ENCODE results near the gene LRRTM3. TPM values are rescaled to one million over a fixed set of nuclear protein-coding genes. Genes with fewer than 3 reads are reported as not detected.
A peak's percentile ranks its signal among the peaks of the same experiment; 100 is the strongest.

Gene LRRTM3
- total RNA-seq, 1 experiment from 2014 or later, result not detected

GRCh38 chr10:67022099-67022498 lies 96.3 kb downstream of the LRRTM3 start:
- no peak for DNase-seq (ENCODE audit: low spot score)

GRCh38 chr10:67033878-67034277 lies 108.0 kb downstream of the LRRTM3 start:
- no peak for DNase-seq (ENCODE audit: low spot score)

GRCh38 chr10:67036808-67037207 lies 111.0 kb downstream of the LRRTM3 start:
- no peak for DNase-seq (ENCODE audit: low spot score)

DNA sequence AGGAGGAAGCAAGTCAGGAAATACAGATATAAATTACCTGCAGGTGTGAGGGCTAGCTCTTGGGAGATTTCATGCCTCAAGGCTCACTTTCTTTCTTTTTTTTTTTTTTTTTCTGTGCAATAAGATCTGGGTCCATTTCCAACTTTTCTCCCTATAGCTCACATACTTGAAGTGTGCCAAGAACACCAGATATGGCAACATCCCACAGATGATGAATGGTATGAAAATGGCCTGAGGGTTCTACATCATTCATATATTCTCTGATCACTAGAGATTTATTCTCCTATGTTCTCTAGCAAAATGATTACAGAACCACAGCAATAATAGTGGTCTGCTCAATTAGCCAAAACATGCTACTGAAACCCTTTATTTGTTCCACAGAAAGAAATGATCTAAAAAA lies 117.2 kb downstream of the LRRTM3 start:
- no peak for DNase-seq (ENCODE audit: low spot score)

GRCh38 chr10:67045404-67045803 lies 119.6 kb downstream of the LRRTM3 start:
- DNase-seq (ENCODE audit: low spot score), result no peak

DNA sequence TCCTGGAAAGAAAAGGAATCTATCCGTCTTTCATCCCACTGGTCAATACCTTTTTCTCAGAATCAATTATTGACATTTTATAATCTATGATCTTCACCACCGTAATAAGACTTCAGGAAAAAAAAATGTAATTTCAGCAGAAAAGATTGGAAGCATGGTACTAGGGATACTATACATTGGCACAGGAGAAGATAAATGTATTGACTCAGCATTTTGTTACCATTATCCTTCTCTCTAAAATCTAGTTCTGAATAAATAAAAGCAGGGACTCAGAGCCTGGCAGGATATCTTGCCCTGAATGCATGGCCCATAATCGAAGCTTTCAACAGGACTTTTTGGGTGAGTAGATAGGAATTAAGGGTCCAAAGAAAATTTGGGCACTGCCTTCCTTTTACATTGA lies 120.7 kb downstream of the LRRTM3 start:
- no peak for DNase-seq (ENCODE audit: low spot score)

GRCh38 chr10:67049988-67050387 lies 124.2 kb downstream of the LRRTM3 start:
- no peak for DNase-seq (ENCODE audit: low spot score)

DNA sequence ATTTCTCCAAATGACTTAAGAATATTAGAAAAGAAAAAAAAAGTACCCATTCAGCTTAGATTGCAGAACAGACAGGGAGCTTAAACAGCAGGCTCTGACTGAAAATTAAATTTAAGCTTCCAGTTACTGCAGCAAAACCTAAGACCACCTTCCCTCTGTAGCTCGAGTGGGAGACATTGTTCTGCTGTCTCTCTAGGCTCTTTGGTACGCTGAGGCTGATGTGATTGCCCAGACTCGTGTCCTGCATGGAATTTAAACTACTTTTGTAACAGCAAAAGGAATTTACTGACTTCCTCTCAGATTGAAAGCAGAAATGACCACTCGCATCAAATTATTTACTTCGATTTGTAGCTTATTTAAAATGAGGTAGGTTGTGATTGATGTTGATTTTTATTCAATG lies 124.6 kb downstream of the LRRTM3 start:
- DNase-seq (ENCODE audit: low spot score), result no peak

DNA sequence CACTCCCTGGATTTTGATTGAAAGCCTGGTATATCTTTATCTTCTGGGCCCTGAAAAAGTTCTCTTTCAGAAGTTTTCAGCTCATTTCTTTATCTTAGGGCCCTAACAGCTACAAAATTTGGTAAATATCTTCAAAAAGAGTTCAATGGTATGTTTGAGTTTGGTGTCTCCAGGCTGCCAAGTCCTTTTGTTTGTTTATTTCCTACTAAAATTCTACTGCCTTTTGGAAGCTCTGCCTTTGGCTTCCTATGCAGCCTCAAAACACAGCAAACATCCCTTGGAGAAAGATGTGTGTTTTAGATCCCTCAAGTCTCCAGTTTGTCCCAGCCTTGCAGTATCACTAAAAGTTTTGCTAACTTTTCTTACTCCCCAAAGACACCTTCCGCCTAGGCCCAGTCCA lies 146.8 kb downstream of the LRRTM3 start:
- no peak for DNase-seq (ENCODE audit: low spot score)

DNA sequence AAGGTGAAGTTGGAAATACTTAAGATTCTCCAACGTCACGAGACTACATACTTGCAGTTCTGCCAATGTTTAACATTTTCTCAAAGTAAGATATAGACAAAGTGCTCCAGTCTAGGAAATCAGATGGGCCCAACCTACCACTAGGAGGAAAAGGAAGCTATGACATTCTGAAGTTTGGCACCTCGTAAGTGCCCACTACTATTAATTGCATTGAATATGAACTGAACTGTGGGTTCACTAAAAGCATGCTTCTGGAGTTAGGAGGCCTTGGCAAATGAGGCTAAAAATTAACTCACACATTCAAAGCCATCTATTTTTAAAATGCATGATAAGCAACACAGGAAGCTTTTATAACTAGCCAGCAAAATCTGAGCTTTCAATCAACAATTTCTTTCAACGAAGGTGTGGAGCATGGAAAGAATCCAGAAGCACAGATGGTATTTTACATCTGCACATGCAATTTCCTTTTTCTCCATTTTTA lies 149.7 kb downstream of the LRRTM3 start:
- DNase-seq (ENCODE audit: low spot score), result no peak

- no peak for DNase-seq (ENCODE audit: low spot score)
Measured at GRCh38 chr10:67076144-67076543, 150.3 kb downstream of the LRRTM3 start.

GRCh38 chr10:67077376-67077775 lies 151.5 kb downstream of the LRRTM3 start:
- DNase-seq (ENCODE audit: low spot score), result no peak

GRCh38 chr10:67079126-67079525 lies 153.3 kb downstream of the LRRTM3 start:
- DNase-seq (ENCODE audit: low spot score), result peak; percentile 12

DNA sequence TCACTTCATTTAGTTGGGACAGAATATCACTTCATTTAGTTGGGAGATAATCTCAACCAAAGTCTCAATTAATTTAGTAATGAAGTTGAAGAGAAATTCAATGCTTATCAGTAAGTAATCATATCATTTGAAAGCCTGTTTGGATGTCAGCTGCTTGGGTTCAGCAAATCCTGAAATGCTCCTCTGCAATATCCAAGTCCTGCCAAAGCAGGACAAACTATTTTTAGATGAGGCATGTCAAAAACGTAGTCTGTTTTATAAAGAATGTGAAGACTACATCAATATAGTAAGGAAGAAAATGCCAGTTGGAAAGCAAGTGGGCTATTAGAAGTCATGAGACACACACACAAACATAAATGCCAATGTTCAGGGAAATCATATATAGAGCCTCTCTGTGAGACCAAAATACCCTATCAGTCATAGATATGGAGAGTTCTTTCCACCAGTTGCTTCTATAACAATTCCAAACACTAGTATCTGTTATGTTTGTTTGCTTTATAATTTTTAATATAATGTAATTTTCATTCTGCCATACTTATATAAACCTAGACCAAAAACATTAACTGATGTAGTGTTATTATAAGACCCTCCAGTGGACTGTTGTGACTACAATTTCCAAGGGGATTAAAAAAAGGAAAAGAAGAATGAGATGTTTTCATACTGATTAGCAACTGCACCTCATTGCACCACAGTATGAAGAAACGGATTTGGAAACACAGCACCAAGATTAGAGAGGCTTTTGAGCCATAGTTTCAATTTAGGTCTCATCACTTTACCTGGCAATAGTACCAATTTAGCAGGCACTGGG lies 160.7 kb downstream of the LRRTM3 start:
- no peak for DNase-seq (ENCODE audit: low spot score)

DNA sequence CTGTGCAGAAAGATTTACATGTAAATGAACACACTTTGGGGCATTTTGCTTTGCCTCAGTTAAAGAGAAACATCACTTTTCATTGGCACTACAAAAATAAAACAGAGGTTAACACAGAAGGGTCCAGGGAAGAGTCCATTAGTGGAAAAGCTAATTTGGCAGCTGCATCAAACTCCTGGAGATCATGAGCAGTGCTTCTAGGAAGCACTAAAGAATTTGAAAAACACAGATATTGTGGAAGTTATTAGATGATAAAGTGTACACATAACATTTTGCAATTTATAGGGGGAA lies 161.2 kb downstream of the LRRTM3 start:
- DNase-seq (ENCODE audit: low spot score), result no peak

- no peak for DNase-seq (ENCODE audit: low spot score)
Measured at GRCh38 chr10:67088036-67088435, 162.2 kb downstream of the LRRTM3 start.

GRCh38 chr10:67095531-67095930 lies 169.7 kb downstream of the LRRTM3 start:
- DNase-seq (ENCODE audit: low spot score), result no peak

GRCh38 chr10:67098461-67098860 lies 172.6 kb downstream of the LRRTM3 start:
- no peak for DNase-seq (ENCODE audit: low spot score)

DNA sequence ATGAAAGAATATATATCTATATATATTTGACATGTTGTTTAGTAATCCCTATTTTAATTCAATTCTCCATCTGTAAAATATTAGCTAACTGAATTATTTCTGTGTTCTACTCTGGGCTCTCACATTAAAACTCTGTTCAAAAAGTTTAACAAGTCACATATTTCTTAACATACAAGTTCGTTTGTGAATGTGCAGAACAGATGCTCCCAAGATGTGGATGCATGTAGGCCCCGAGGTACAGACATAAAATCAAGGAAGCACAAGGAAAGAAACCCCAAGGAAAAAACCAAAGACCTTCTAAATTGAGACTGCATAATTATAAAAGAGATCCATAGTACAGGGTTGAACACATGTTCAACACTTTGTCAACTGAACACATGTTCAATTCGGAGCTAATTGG lies 175.1 kb downstream of the LRRTM3 start:
- no peak for DNase-seq (ENCODE audit: low spot score)

DNA sequence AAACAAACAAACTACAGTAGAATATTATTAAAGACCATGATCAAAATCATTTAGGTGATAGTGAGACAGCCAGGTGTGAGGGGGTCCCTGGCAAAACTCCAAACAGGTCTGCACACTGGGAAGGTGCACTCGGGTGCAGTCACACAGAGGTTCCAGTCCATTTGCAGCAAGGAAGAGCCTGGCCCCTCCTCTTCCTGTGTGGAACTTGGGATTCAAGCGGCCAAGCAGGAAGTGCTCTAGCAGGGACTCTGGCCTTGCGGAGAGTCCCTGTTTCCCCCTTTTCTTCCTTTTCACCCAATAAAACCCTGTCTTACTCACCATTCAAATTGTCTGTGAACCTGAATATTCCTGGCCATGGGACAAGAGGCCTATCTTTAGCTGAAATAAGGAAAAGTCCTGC lies 181.8 kb downstream of the LRRTM3 start:
- DNase-seq (ENCODE audit: low spot score), result no peak

GRCh38 chr10:67110286-67110685 lies 184.4 kb downstream of the LRRTM3 start:
- DNase-seq (ENCODE audit: low spot score), result no peak

DNA sequence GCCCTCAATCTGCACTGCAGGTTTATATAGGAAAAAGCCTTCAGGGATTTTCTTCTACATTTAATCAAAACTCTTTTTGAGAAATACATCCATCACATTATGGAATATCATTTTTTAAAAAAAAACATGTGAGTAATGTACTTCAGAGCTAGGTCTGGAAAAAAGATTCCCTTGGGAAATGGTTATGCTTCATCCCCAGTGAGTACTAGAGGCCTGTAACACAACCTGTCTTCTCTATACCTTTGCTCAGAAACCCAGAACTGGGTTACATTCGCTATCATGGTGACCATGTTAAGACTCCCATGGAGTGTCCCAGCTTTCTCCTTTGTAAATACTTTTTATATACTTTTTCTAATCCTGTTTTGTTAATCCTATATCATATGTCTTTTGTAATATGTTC lies 186.9 kb downstream of the LRRTM3 start:
- no peak for DNase-seq (ENCODE audit: low spot score)

DNA sequence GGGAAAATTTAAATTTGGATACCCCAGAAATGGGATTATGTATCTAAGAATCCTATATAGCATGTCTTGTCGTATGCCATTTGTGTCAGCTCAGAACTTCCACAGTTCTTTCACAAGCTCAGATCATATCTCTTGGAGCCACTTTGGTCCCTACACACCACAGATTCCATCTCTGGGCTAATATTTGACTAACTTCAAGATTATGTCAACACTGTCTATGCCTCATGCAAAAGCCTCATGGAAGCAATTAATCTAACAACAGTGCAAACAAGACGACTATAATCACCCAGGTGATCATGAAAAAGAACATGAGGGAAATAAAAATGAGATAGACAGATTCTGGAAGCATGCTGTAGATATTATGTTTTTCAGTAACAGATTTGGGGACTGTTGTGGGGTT lies 189.1 kb downstream of the LRRTM3 start:
- peak; percentile 68 for DNase-seq (ENCODE audit: low spot score)

DNA sequence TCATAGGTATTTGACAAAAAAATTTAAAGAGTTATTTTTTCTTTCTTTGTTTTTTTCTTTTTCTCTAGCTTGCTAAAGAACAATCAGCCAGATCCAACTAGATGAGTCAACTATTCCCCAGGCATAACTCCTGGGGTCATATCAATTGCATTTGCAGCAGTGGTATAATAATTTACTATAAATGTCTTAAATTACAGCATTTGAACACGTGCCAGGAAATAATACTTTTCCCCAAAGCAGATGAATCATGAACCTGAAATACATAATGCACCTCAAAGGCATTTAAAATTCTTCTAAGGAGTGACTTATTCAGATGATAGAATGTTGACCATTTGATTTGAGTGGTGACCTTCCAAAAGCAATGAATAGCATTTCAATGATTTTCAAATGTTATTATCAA lies 190.1 kb downstream of the LRRTM3 start:
- peak; percentile 48 for DNase-seq (ENCODE audit: low spot score)

All from HT-29 (cell line).